Lung (tissue), 12 donors: Measurements from ENCODE around the gene NCOA6. TPM values are rescaled to one million over a fixed set of nuclear protein-coding genes. Genes with fewer than 3 reads are reported as not detected.
A peak's percentile ranks its signal among the peaks of the same experiment; 100 is the strongest.

Experiments used
- ATAC-seq: fragments of 200-7000 bp; cut with Tn5 transposase; one replicate; pipeline ENCODE4 v1.9.1; 2020; ENCODE audit warnings: moderate number of reproducible peaks; ENCODE audit not compliant: insufficient read depth, low FRiP score
- DNase-seq, 3 donors: peaks; one replicate each; pipeline ENCODE4 v3.0.0-alpha.2; 2013 to 2017
- H3K27ac ChIP-seq, 2 donors: one replicate each; pipeline ENCODE4 v1.5.1; 2013; ENCODE audit warnings: mild to moderate bottlenecking in 2 of 2, moderate library complexity in 2 of 2, control low read depth in 1 of 2, inconsistent platforms in 1 of 2, low read depth in 1 of 2, low read length in 1 of 2
- H3K27me3 ChIP-seq, 3 donors: one replicate each; pipeline ENCODE4 v1.5.1; 2013; ENCODE audit warnings: low read length in 2 of 3; ENCODE audit not compliant: control insufficient read depth in 3 of 3, insufficient read depth in 3 of 3
- H3K36me3 ChIP-seq, 4 donors: one replicate each; pipeline ENCODE4 v1.5.1; 2013; ENCODE audit warnings: low read length in 4 of 4, mild to moderate bottlenecking in 1 of 4, moderate library complexity in 1 of 4; ENCODE audit not compliant: control insufficient read depth in 4 of 4, insufficient read depth in 4 of 4
- H3K4me1 ChIP-seq, 5 donors: one replicate each; pipeline ENCODE4 v1.5.1; 2013; ENCODE audit warnings: low read length in 5 of 5, mild to moderate bottlenecking in 2 of 5, moderate library complexity in 1 of 5; ENCODE audit not compliant: control insufficient read depth in 5 of 5, insufficient read depth in 5 of 5
- H3K4me3 ChIP-seq: one replicate; pipeline ENCODE4 v1.5.1; 2013; ENCODE audit warnings: mild to moderate bottlenecking, control low read depth, moderate library complexity
- H3K9ac ChIP-seq, 2 donors: one replicate each; pipeline ENCODE4 v1.5.1; 2013; ENCODE audit warnings: low read length in 2 of 2, control low read depth in 1 of 2; ENCODE audit not compliant: insufficient read depth in 1 of 2
- H3K9me3 ChIP-seq, 4 donors: one replicate each; pipeline ENCODE4 v1.5.1; 2013; ENCODE audit warnings: low read length in 3 of 4, mild to moderate bottlenecking in 1 of 4, moderate library complexity in 1 of 4; ENCODE audit not compliant: control insufficient read depth in 4 of 4, insufficient read depth in 3 of 4
- WGBS, 2 donors: extraction: QIAGEN DNeasy Blood & Tissue Kit; methylation state at CpG; one replicate each; pipeline ENCODE4 v1.1.7; 2013; 5-methylcytosine and 5-hydroxymethylcytosine counted together
- polyA plus RNA-seq, 2 donors: library from polyadenylated mRNA; stranded (reverse); fragments of 200-250 nt; gene quantifications; one replicate each; pipeline ENCODE4 v1.2.1, GENCODE V29; 2013
- total RNA-seq, 2 donors: library from RNA; depleted of rRNA in 1 of 2; stranded (reverse); fragments of >200 nt in 1 of 2; gene quantifications; one replicate each; pipeline ENCODE4 v1.2.1, GENCODE V29; 2014 to 2021
- TF ChIP-seq, protein P1 (sequence below): IDR thresholded peaks from 2 replicates; pipeline ENCODE4 v1.5.1; 2012; ENCODE audit warnings: mild to moderate bottlenecking; ENCODE audit errors: control extremely low read depth, extremely low read depth
- donor health status: control.
- donor health status: control.
- donor health status: Bipolar disorder and iron deficiency.
- donor health status: healthy.
- donor health status: DM: yes; HTN: yes; CAD: no.

Gene NCOA6
- total and polyA plus RNA-seq, 4 donors: 13.2 to 27.5 (median 21.8) TPM

DNA sequence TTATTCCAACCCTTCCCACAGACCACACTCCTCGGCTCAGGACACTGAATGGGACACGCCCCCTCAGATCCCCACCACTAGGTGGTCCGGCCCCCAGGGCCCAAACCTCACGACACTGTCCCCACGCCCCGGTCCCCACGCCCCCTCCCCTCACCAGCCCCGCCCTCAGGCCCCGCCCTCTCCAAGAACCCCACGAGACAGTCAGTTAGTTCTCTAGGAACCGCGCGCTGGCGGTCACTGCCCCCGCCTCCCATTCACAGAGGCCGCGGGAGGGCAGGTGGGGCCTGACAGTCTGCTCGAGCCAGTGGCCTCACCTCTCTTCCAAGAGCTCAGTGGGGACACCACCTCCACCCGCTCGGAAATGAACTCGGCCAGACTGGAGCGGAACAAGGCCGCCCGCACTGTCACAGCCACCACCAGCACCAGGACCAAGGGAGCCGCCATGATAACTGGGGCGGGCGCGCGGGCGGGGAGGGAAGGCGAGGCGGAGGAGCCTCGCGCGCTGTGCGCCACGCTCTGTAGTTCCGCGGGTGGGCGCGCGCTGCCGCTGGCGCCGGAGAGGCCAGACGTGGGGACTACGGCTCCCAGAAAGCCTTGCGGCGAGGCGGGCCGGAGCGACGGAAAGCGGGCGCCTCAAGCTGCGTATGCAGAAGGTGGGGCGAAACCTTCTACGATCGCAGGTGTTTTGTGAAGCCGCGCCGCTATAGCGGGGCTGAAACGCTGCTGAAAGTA lies 148.6 kb downstream of the NCOA6 start, which contains the start of gene PIGU:
TSS of gene PIGU (minus strand) at position 451 of the 732 bp plus-strand sequence. CDS start at position 444, 7 bp downstream.
- DNase-seq: peak; percentile 95 to 98 (median 96)
- 0% methylated on average over 63 to 64 of the region's 64 CpGs for WGBS, 2 donors
- Histone ChIP-seq H3K27ac (peak within 1 kb of the TSS; percentile 78 to 80), H3K9ac (peak within 1 kb of the TSS; percentile 37 to 40), H3K36me3 (no peaks in the 10 kb centered on the region), H3K4me1 (peaks cover 0 to 7% (median 0%) of the 10 kb centered on the region in 5 donors), H3K4me3 (peak within 1 kb of the TSS; percentile 81), H3K27me3 (no peaks in the 10 kb centered on the region), H3K9me3 (no peaks in the 10 kb centered on the region)
- TF ChIP-seq, protein P1, sequence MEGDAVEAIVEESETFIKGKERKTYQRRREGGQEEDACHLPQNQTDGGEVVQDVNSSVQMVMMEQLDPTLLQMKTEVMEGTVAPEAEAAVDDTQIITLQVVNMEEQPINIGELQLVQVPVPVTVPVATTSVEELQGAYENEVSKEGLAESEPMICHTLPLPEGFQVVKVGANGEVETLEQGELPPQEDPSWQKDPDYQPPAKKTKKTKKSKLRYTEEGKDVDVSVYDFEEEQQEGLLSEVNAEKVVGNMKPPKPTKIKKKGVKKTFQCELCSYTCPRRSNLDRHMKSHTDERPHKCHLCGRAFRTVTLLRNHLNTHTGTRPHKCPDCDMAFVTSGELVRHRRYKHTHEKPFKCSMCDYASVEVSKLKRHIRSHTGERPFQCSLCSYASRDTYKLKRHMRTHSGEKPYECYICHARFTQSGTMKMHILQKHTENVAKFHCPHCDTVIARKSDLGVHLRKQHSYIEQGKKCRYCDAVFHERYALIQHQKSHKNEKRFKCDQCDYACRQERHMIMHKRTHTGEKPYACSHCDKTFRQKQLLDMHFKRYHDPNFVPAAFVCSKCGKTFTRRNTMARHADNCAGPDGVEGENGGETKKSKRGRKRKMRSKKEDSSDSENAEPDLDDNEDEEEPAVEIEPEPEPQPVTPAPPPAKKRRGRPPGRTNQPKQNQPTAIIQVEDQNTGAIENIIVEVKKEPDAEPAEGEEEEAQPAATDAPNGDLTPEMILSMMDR: peak; percentile 11
- peak; percentile 99 for ATAC-seq

DNA sequence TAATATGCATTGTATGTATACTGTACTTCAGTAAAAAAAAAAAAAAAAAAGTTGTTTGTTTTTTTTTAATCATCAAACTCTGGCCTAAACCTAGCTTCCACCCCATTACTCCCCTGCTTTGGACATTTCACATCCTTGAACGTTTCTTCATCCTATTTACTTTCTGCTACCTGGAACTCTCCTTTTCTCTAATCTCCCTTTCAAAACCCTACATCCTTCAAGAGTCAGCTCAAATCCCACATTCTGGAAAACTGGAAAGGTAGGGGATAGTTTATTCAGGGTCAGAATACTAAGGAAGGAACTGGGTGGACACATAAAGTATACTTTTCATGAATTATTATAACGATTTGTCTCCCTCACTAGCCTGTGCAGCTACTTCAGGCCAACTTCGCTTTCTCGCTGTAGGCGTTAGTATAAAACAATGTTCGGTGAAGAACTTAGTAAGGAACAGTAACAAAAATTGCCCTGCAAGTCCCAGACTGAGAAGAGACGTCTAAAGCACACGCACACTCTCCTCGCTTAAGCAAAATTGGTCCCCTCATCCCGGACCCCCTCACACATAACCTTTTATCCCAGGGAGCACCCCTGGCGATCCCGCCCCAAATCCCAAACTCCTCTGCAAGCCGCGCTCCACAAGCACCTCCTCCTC lies 149.3 kb downstream of the NCOA6 start:
- Histone ChIP-seq H3K27ac (peak overlapping the region in 1 of 2 donors; percentile 62), H3K36me3 (no peaks in the 10 kb centered on the region), H3K27me3 (no peaks in the 10 kb centered on the region), H3K4me1 (peaks cover 0 to 7% (median 0%) of the 10 kb centered on the region in 5 donors), H3K9ac (peak overlapping the region in 1 of 2 donors; percentile 40), H3K9me3 (no peaks in the 10 kb centered on the region), H3K4me3 (peak overlapping the region; percentile 49)
- ATAC-seq (no peak), DNase-seq (no peak)
- TF ChIP-seq, protein P1: no peak
- 1% methylated on average over 14 of the region's 14 CpGs for WGBS, 2 donors

DNA sequence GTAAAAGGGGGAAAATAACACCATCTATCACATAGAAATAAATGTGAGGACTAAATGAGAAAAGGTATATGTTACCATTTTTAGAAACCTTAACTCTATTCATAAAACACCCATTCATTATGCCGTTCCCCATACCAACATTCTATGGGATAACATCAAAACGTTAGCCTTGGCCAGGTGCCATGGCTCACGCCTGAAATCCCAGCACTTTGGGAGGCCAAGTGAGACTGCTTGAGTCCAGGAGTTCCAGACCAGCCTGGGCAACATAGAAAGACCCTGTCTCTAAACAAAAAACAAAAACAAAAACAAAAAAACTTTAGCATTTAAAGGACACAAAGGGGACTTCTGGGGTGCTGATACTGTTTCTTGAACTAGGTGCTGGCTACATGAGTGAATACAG lies 149.9 kb downstream of the NCOA6 start:
- WGBS, 2 donors: 17 to 20% methylated on average over 3 of the region's 3 CpGs

More for the DNA sequence above, 149.9 kb downstream of the NCOA6 start:
- ATAC-seq: no peak
- no peak overlapping the region for H3K27ac ChIP-seq
- DNase-seq: peak in 1 of 3 donors; percentile 11
- TF ChIP-seq, protein P1: no peak
- H3K9me3 ChIP-seq: no peaks in the 10 kb centered on the region
- H3K4me3 ChIP-seq: no peak overlapping the region
- no peak overlapping the region for H3K9ac ChIP-seq
- H3K36me3 ChIP-seq: no peaks in the 10 kb centered on the region
- H3K27me3 ChIP-seq: no peaks in the 10 kb centered on the region
- peaks cover 0 to 7% (median 0%) of the 10 kb centered on the region in 5 donors for H3K4me1 ChIP-seq
